HEK293 (cell line): ENCODE data around the gene CLCF1.

ENCODE experiments used
- CTCF ChIA-PET: fragments of 350-600 bp; formaldehyde crosslinking; extraction: SDS; loops from one replicate; lab custom pipeline; 2021; ENCODE audit warnings: antibody characterized with exemption; lab: Yijun Ruan, JAX
- POLR2A ChIA-PET: fragments of 300-600 bp; formaldehyde crosslinking; extraction: SDS; loops from one replicate; lab custom pipeline; 2020; ENCODE audit warnings: antibody characterized with exemption, inconsistent platforms; lab: Yijun Ruan, JAX
- H3K27ac ChIP-seq: fragments of 200-500 bp; sonication (Bioruptor generic); 2 replicates; pipeline ENCODE4 v1.5.1; 2014; ENCODE audit warnings: low read depth, low read length, control low read depth, inconsistent platforms; ENCODE audit errors: extremely low read depth
- H3K36me3 ChIP-seq, 2 experiments: fragments of 200-500 bp in 1 of 2; sonication (Bioruptor generic) in 1 of 2; 1 replicate in 1 of 2; 2 replicates in 1 of 2; pipeline ENCODE4 v1.5.1; 2014 to 2017; ENCODE audit warnings: inconsistent platforms in 2 of 2, low read length in 2 of 2; ENCODE audit not compliant: control insufficient read depth in 2 of 2, insufficient read depth in 1 of 2
- H3K4me1 ChIP-seq: fragments of 200-500 bp; sonication (Bioruptor generic); 2 replicates; pipeline ENCODE4 v1.5.1; 2014; ENCODE audit warnings: mild to moderate bottlenecking, low read length, inconsistent platforms; ENCODE audit not compliant: control insufficient read depth, insufficient read depth
- H3K4me3 ChIP-seq: 2 replicates; pipeline ENCODE4 v1.5.1; 2011; ENCODE audit warnings: low read depth, mild to moderate bottlenecking, control low read depth, low read length, moderate library complexity
- H3K9me3 ChIP-seq: fragments of 200-500 bp; sonication (Bioruptor generic); 2 replicates; pipeline ENCODE4 v1.5.1; 2014; ENCODE audit warnings: low read depth, low read length, inconsistent platforms; ENCODE audit not compliant: control insufficient read depth, insufficient read depth
- FEZF1 ChIP-seq: fragments of 450-650 bp; formaldehyde crosslinking; IDR thresholded peaks from 2 replicates; pipeline ENCODE4 v1.5.1; 2016; ENCODE audit warnings: missing biosample characterization, missing genetic modification characterization
- GFI1B ChIP-seq: fragments of 450-650 bp; formaldehyde crosslinking; IDR thresholded peaks from 2 replicates; pipeline ENCODE4 v1.5.1; 2016; ENCODE audit warnings: missing biosample characterization, missing genetic modification characterization
- KLF17 ChIP-seq: fragments of 450-650 bp; formaldehyde crosslinking; IDR thresholded peaks from 2 replicates; pipeline ENCODE4 v1.5.1; 2016; ENCODE audit warnings: missing biosample characterization, missing genetic modification characterization
- KLF7 ChIP-seq: fragments of 450-650 bp; formaldehyde crosslinking; IDR thresholded peaks from 2 replicates; pipeline ENCODE4 v1.5.1; 2016; ENCODE audit warnings: missing biosample characterization, missing genetic modification characterization, borderline replicate concordance
- PRDM10 ChIP-seq: fragments of 450-650 bp; formaldehyde crosslinking; IDR thresholded peaks from 2 replicates; pipeline ENCODE4 v1.5.1; 2016; ENCODE audit warnings: missing biosample characterization, missing genetic modification characterization
- REPIN1 ChIP-seq: fragments of 450-650 bp; formaldehyde crosslinking; IDR thresholded peaks from 2 replicates; pipeline ENCODE4 v1.5.1; 2017; ENCODE audit warnings: missing biosample characterization, missing genetic modification characterization, low read depth
- ZFP41 ChIP-seq: fragments of 450-650 bp; formaldehyde crosslinking; IDR thresholded peaks from 2 replicates; pipeline ENCODE4 v1.5.1; 2016; ENCODE audit warnings: missing biosample characterization, missing genetic modification characterization, borderline replicate concordance
- ZNF138 ChIP-seq: fragments of 450-650 bp; formaldehyde crosslinking; IDR thresholded peaks from 2 replicates; pipeline ENCODE4 v1.5.1; 2016; ENCODE audit warnings: missing biosample characterization, missing genetic modification characterization, borderline replicate concordance
- ZNF175 ChIP-seq: fragments of 450-650 bp; formaldehyde crosslinking; IDR thresholded peaks from 2 replicates; pipeline ENCODE4 v1.5.1; 2016; ENCODE audit warnings: missing biosample characterization, missing genetic modification characterization
- ZNF2 ChIP-seq: fragments of 450-650 bp; formaldehyde crosslinking; IDR thresholded peaks from 2 replicates; pipeline ENCODE4 v1.5.1; 2016; ENCODE audit warnings: missing biosample characterization, missing genetic modification characterization
- ZNF202 ChIP-seq: fragments of 450-650 bp; formaldehyde crosslinking; IDR thresholded peaks from 2 replicates; pipeline ENCODE4 v1.5.1; 2016; ENCODE audit warnings: missing biosample characterization, missing genetic modification characterization, borderline replicate concordance
- ZNF239 ChIP-seq: fragments of 450-650 bp; formaldehyde crosslinking; IDR thresholded peaks from 2 replicates; pipeline ENCODE4 v1.5.1; 2016; ENCODE audit warnings: missing biosample characterization, missing genetic modification characterization
- ZNF335 ChIP-seq: fragments of 450-650 bp; formaldehyde crosslinking; conservative IDR thresholded peaks from 2 replicates; pipeline ENCODE4 v1.5.1; 2016; ENCODE audit warnings: missing biosample characterization, missing genetic modification characterization
- ZNF37A ChIP-seq: fragments of 450-650 bp; IDR thresholded peaks from 2 replicates; pipeline ENCODE4 v1.5.1; 2018; ENCODE audit warnings: missing biosample characterization, missing genetic modification characterization
- ZNF433 ChIP-seq: fragments of 450-650 bp; formaldehyde crosslinking; IDR thresholded peaks from 2 replicates; pipeline ENCODE4 v1.5.1; 2016; ENCODE audit warnings: missing biosample characterization, missing genetic modification characterization, low read depth
- ZNF704 ChIP-seq: fragments of 450-650 bp; formaldehyde crosslinking; IDR thresholded peaks from 2 replicates; pipeline ENCODE4 v1.5.1; 2016; ENCODE audit warnings: missing biosample characterization, missing genetic modification characterization
- ZNF768 ChIP-seq: fragments of 450-650 bp; formaldehyde crosslinking; IDR thresholded peaks from 2 replicates; pipeline ENCODE4 v1.5.1; 2018; ENCODE audit warnings: missing biosample characterization, mild to moderate bottlenecking, missing genetic modification characterization
- ZXDB ChIP-seq: fragments of 450-650 bp; formaldehyde crosslinking; IDR thresholded peaks from 2 replicates; pipeline ENCODE4 v1.5.1; 2016; ENCODE audit warnings: missing biosample characterization, missing genetic modification characterization
- TF ChIP-seq, protein P1 (sequence below): fragments of 450-650 bp; formaldehyde crosslinking; IDR thresholded peaks from 2 replicates; pipeline ENCODE4 v1.5.1; 2016; ENCODE audit warnings: missing biosample characterization, missing genetic modification characterization
- TF ChIP-seq, protein P2 (sequence below): fragments of 450-650 bp; formaldehyde crosslinking; IDR thresholded peaks from 2 replicates; pipeline ENCODE4 v1.5.1; 2016; ENCODE audit warnings: missing biosample characterization, missing genetic modification characterization, borderline replicate concordance

Gene CLCF1

GRCh38 chr11:67384851-67385366 is 11.5 kb upstream of the CLCF1 start (continued):
- 0 out of 2 replicates have a peak, but pooled peaks have one; percentile 29 for TF ChIP-seq PRDM10 (tag by site-specific recombination)
- TF ChIP-seq GFI1B (tag by site-specific recombination): no peak
- no peak for TF ChIP-seq ZNF239 (tag by site-specific recombination)
- TF ChIP-seq ZFP41 (tag by site-specific recombination): no peak
- TF ChIP-seq ZXDB (tag by site-specific recombination): no peak
- TF ChIP-seq FEZF1 (tag by site-specific recombination): no peak
- no peak for TF ChIP-seq REPIN1 (tag by site-specific recombination)

DNA sequence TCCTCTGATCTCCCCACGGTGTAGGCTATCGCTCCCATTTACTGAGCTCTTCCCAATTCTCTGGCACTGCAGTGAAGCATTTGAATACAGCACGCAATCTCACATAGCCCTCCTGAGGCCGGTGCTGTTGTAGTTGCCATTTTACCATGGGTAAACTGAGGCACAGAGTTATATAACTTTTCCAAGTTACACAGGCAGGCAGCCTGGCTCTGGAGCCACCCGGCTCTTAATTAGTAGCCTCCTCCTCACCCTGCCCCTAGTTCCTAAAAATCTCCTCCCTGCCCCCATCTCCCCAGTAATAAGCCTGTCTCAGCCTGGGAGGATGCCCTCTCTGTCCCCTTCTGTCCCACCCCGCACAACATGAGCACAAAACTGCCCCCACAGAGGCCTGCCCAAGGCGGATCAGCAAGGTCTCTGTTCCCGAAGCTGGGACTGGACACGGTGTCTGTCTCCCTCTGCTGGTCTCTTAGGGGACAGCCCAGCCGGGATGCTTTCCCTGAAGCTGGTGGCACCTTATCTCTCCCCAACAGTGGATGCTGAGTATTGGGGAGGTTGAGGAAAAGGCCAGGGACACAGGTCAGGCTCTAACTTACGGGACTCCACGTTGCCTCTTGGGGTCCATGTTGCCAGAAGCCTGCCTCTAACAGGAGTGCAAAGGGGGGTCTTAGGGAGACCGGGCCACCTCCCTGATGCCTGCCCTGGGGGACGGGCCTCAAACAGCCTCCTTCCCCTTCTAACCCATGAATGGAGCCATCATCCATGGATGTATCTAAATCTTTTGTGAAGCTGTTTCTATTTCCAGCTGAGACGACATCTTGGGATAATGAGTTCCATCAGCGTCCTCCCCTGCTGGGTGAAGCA is 9.1 kb upstream of the CLCF1 start:
- no peak overlapping the region for H3K4me3 ChIP-seq
- H3K27ac ChIP-seq: no peak overlapping the region
- no peaks in the 10 kb centered on the region for H3K9me3 ChIP-seq
- POLR2A ChIA-PET: interaction anchor here (0.6 to 3.2 kb wide), 7 partner anchors 8 to 73 kb away, joined by 3 to 15 read pairs (median 4); partner anchors contain the start of genes CABP4, POLD4 and RAD9A
- H3K36me3 ChIP-seq: no peaks in the 10 kb centered on the region
- H3K4me1 ChIP-seq: no peaks in the 10 kb centered on the region
- CTCF ChIA-PET: interaction anchor here (0.5 to 25.6 kb wide), 36 partner anchors 9 to 1695 kb away, joined by 3 to 898 read pairs (median 4); partner anchors contain the start of genes CLCF1, GRK2, POLD4 and PPP1CA
- TF ChIP-seq ZNF433: no peak
- TF ChIP-seq ZNF335: no peak
- TF ChIP-seq, protein P1, sequence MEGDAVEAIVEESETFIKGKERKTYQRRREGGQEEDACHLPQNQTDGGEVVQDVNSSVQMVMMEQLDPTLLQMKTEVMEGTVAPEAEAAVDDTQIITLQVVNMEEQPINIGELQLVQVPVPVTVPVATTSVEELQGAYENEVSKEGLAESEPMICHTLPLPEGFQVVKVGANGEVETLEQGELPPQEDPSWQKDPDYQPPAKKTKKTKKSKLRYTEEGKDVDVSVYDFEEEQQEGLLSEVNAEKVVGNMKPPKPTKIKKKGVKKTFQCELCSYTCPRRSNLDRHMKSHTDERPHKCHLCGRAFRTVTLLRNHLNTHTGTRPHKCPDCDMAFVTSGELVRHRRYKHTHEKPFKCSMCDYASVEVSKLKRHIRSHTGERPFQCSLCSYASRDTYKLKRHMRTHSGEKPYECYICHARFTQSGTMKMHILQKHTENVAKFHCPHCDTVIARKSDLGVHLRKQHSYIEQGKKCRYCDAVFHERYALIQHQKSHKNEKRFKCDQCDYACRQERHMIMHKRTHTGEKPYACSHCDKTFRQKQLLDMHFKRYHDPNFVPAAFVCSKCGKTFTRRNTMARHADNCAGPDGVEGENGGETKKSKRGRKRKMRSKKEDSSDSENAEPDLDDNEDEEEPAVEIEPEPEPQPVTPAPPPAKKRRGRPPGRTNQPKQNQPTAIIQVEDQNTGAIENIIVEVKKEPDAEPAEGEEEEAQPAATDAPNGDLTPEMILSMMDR (tag by site-specific recombination): peak; percentile 92
- TF ChIP-seq KLF17 (tag by site-specific recombination): peak; percentile 35; the same call in 1 of the 2 replicates
- no peak for TF ChIP-seq KLF7 (tag by site-specific recombination)
- no peak for TF ChIP-seq ZNF704 (tag by site-specific recombination)
- no peak for TF ChIP-seq ZXDB (tag by site-specific recombination)
- 0 out of 2 replicates have a peak, but pooled peaks have one; percentile 47 for TF ChIP-seq ZNF2 (tag by site-specific recombination)
- no peak for TF ChIP-seq ZNF37A (tag by site-specific recombination)
- TF ChIP-seq ZNF175 (tag by site-specific recombination): no peak
- TF ChIP-seq ZNF768 (tag by site-specific recombination): peak; percentile 100
- TF ChIP-seq ZNF138: no peak
- no peak for TF ChIP-seq ZNF202 (tag by site-specific recombination)
- TF ChIP-seq, protein P2, sequence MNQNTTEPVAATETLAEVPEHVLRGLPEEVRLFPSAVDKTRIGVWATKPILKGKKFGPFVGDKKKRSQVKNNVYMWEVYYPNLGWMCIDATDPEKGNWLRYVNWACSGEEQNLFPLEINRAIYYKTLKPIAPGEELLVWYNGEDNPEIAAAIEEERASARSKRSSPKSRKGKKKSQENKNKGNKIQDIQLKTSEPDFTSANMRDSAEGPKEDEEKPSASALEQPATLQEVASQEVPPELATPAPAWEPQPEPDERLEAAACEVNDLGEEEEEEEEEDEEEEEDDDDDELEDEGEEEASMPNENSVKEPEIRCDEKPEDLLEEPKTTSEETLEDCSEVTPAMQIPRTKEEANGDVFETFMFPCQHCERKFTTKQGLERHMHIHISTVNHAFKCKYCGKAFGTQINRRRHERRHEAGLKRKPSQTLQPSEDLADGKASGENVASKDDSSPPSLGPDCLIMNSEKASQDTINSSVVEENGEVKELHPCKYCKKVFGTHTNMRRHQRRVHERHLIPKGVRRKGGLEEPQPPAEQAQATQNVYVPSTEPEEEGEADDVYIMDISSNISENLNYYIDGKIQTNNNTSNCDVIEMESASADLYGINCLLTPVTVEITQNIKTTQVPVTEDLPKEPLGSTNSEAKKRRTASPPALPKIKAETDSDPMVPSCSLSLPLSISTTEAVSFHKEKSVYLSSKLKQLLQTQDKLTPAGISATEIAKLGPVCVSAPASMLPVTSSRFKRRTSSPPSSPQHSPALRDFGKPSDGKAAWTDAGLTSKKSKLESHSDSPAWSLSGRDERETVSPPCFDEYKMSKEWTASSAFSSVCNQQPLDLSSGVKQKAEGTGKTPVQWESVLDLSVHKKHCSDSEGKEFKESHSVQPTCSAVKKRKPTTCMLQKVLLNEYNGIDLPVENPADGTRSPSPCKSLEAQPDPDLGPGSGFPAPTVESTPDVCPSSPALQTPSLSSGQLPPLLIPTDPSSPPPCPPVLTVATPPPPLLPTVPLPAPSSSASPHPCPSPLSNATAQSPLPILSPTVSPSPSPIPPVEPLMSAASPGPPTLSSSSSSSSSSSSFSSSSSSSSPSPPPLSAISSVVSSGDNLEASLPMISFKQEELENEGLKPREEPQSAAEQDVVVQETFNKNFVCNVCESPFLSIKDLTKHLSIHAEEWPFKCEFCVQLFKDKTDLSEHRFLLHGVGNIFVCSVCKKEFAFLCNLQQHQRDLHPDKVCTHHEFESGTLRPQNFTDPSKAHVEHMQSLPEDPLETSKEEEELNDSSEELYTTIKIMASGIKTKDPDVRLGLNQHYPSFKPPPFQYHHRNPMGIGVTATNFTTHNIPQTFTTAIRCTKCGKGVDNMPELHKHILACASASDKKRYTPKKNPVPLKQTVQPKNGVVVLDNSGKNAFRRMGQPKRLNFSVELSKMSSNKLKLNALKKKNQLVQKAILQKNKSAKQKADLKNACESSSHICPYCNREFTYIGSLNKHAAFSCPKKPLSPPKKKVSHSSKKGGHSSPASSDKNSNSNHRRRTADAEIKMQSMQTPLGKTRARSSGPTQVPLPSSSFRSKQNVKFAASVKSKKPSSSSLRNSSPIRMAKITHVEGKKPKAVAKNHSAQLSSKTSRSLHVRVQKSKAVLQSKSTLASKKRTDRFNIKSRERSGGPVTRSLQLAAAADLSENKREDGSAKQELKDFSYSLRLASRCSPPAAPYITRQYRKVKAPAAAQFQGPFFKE: no peak
